Measurements from ENCODE around the gene INHBB. TPM values are rescaled to one million over a fixed set of nuclear protein-coding genes. Genes with fewer than 3 reads are reported as not detected.

The INHBB gene
- total RNA-seq, 4 donors from 2014 or later = 21.4 to 69.1 (median 62.1) TPM

DNA sequence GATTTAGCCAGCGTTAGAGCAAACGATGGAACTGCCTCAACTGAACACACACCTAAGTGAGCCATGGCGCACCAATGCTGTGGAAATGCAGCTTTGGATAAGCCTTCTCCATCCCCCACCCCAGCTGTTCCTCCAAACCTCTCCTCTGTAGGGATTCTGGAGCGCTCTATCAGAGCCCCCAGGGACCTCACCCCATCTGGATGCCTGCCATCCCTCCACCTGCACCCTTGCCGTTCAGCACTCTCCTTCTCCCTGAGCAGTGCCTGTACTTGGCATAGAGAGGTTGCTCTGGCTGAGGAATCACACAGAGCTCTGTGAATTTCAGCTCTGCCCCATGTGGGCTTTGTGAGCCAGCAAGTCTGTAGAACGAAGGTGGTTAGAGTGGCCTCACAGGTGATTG, 42.8 kb upstream of the INHBB start:
- TF ChIP-seq, protein P1, sequence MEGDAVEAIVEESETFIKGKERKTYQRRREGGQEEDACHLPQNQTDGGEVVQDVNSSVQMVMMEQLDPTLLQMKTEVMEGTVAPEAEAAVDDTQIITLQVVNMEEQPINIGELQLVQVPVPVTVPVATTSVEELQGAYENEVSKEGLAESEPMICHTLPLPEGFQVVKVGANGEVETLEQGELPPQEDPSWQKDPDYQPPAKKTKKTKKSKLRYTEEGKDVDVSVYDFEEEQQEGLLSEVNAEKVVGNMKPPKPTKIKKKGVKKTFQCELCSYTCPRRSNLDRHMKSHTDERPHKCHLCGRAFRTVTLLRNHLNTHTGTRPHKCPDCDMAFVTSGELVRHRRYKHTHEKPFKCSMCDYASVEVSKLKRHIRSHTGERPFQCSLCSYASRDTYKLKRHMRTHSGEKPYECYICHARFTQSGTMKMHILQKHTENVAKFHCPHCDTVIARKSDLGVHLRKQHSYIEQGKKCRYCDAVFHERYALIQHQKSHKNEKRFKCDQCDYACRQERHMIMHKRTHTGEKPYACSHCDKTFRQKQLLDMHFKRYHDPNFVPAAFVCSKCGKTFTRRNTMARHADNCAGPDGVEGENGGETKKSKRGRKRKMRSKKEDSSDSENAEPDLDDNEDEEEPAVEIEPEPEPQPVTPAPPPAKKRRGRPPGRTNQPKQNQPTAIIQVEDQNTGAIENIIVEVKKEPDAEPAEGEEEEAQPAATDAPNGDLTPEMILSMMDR (IDR thresholded peaks at IDR 0.05; ENCODE audit: low read depth) = no peak

DNA sequence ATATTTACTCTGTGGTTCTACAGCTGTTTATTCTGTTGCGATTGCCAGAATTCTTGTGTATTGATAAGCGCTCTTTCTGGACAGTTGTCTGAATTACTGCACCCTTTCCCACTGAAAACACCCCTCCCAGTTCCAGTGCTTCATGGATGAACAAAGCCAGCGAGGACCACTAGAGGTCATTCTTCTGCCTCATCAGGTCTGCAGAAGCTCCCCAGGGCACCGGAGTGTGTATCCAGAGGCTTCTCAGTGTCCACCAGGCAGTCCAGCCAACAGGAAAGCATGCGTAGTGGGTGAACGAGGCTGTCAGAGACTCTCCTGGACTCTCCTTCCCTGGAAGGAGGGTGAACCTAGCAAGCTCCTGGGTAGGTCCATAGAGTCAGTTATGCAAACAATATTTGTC, 40.6 kb upstream of the INHBB start:
- TF ChIP-seq, protein P1 (IDR thresholded peaks at IDR 0.05; ENCODE audit: low read depth) = no peak

DNA sequence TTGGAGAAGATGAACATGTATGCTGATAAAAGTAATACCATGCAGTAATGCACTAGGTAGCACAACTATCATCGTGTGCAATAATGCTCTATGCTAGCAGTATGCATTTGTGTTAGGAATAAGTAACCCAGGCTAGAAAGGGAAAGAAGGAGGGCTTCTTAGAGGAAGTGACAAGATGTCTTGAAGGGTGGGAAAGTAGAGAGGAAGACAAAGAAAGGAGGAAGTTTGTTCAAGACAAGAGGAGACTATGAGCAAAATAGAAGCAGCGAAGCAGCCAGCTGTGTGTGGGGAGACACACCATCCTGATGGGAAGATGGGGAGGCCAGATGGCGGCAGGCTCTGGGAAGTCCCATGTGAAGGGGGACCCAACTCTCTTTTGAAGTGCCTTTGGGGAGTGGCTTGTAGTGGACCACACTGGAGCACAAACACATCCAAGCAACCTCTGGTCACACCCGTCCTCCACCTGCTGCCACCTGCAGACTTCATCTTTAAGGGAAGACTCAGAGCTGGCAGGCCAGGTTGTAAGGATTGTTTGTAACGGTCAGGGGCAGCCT, 39.9 kb upstream of the INHBB start:
- TF ChIP-seq, protein P1 (IDR thresholded peaks at IDR 0.05; ENCODE audit: low read depth) = no peak

DNA sequence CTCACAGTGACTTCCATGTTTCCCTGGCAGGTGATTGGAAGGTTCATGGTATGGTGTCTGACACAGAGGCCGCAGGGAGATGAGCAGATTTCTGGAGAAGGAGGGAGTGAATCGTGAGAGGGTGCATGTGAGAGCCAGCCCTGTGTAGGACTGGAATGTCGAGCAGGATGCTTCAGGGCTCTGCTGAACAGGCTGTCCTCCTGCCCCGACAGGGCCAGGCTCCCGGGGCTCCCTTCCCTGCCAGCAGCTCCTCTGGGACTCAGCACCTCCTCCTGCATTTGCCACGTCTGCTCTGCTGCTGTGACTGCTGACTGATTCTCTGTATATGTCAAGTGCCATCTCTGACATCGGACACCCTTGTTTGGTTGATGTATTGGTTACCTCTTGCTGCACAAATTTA, 38.5 kb upstream of the INHBB start:
- TF ChIP-seq, protein P1 (IDR thresholded peaks at IDR 0.05; ENCODE audit: low read depth) = no peak

DNA sequence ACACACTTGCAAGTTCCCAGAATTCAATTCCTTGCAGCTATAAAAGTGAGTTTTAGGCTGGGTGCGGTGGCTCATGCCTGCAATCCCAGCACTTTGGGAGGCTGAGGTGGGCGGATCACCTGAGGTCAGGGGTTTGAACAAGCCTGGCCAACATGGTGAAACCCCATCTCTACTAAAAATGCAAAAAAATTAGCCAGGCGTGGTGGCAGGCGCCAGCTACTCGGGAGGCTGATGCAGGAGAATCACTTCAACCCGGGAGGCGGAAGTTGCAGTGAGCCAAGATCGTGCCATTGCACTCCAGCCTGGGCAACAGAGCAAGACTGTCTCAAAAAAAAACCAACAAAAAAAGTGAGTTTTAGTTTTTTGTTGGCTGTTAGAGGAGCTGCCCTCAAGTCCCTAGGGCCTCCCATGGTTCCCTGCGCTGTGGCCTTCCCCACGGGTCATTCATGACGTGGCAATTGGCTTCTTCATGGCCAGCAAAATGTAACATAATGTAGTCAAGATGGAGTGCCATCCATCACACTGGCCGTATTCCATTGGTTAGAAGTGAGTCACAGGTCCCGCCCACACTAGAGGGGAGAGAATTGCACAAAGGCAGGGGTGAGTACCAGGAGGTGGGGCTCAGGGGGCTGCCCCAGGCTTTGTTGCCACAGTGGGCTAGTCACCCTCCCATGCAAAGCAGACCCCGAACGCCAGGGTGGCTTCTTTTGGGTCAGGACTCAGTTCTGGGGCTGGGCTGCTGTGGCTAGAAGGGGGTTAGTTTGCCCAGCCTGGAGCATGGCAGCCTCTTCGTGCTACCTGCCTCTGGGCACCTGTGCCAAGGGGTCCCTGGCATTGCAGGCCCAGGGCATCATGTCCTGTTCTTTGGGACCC, 37.7 kb upstream of the INHBB start:
- TF ChIP-seq, protein P1 (IDR thresholded peaks at IDR 0.05; ENCODE audit: low read depth) = no peak

DNA sequence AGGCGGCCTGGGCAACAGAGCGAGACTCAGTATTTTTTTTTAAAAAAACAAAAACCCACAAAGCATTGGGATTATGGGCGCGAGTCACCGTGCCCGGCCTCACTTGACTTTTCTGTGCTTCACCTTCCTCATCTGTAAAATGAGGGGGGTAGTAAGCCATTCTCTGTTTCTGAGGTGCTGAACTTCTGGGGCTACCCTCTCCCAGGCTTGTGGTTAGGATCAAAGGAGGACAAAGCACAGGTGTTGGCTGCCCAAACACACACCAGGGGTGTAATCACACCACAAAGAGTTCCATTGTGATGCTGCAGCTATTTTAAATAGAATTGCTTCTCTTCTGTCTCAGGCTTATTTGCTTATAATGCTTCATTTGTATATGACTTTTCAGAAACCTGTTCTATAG, 35.8 kb upstream of the INHBB start:
- TF ChIP-seq, protein P1 (IDR thresholded peaks at IDR 0.05; ENCODE audit: low read depth) = no peak

DNA sequence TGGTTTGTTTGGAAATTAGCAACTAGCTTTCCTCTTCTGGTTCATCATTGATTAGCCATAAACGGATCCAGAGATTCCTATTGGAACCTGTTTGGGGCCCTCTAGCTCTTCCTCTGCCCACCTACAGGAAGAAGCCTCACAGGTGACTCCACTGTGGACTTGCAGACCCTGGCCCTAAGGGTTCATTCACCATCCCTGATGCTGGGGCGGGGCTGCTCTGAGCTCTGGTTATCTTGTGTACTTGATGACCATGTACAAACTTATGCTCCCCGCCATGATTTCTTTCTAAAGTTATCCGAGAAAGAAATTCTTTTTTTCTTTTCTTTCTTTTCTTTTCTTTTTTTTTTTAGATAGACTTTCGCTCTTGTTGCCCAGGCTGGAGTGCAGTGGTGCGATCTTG, 33.9 kb upstream of the INHBB start:
- TF ChIP-seq, protein P1 (IDR thresholded peaks at IDR 0.05; ENCODE audit: low read depth) = no peak

All from subcutaneous adipose tissue (tissue), 4 donors.